Urinary bladder (tissue), 4 donors: ENCODE results near the gene MYO3B. TPM values are rescaled to one million over a fixed set of nuclear protein-coding genes. Genes with fewer than 3 reads are reported as not detected.
"Not testable (repeated sequence)": the region's sequence is repeated elsewhere in the genome, so short reads cannot be mapped to it uniquely, and the experiment has no call there.

Source experiments
- DNase-seq: peaks from one replicate; pipeline ENCODE4 v3.0.0-alpha.2; 2015; ENCODE audit errors: extremely low spot score
- H3K27ac ChIP-seq: one replicate; pipeline ENCODE4 v1.5.1; 2013; ENCODE audit warnings: low read depth, mild to moderate bottlenecking, moderate library complexity
- H3K36me3 ChIP-seq: one replicate; pipeline ENCODE4 v1.6.1; 2013; ENCODE audit warnings: mild to moderate bottlenecking, moderate library complexity; ENCODE audit not compliant: insufficient read depth
- H3K4me1 ChIP-seq: one replicate; pipeline ENCODE4 v1.6.1; 2013; ENCODE audit warnings: mild to moderate bottlenecking, moderate library complexity; ENCODE audit not compliant: insufficient read depth
- H3K4me3 ChIP-seq: one replicate; pipeline ENCODE4 v1.5.1; 2013; ENCODE audit warnings: low read depth, low read length
- WGBS: extraction: QIAGEN DNeasy Blood & Tissue Kit; methylation state at CpG from one replicate; pipeline ENCODE4 v1.1.7; 2013; 5-methylcytosine and 5-hydroxymethylcytosine counted together
- polyA plus RNA-seq: library from polyadenylated mRNA; stranded (reverse); fragments of 200-250 nt; gene quantifications from one replicate; pipeline ENCODE4 v1.2.3, GENCODE V29; 2013
- total RNA-seq: library from RNA; depleted of rRNA; stranded (reverse); fragments of >200 nt; gene quantifications from one replicate; pipeline ENCODE4 v1.2.3, GENCODE V29; 2014
- donor health status: healthy with polysubstance abuse.
- donor health status: healthy.

The MYO3B gene
- total and polyA plus RNA-seq, 2 donors: 0.44 to 2.8 TPM

DNA sequence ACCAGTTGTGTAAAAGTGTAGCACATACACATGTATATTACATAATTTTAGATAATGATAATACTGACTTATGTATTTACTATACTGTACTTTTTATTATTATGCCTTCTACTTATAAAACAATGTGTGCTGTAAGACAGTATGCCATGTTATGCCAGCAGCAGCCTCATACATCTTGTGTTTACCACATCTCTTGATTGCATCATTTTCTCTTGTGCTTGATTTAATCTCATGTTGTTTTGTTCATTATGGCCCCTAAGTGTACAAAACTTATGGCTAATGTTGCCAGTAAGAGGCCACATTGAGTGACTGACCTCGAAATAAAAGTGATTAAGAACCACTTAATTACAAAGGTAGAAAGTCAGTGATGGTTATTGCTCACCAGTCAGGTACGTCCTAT is 409.2 kb downstream of the MYO3B start:
- no peaks in the 10 kb centered on the region for H3K4me1 ChIP-seq
- WGBS: 84% methylated on average over 2 of the region's 2 CpGs
- no peaks in the 10 kb centered on the region for H3K36me3 ChIP-seq
- no peak for DNase-seq
- H3K4me3 ChIP-seq: no peak overlapping the region
- H3K27ac ChIP-seq: no peak overlapping the region

DNA sequence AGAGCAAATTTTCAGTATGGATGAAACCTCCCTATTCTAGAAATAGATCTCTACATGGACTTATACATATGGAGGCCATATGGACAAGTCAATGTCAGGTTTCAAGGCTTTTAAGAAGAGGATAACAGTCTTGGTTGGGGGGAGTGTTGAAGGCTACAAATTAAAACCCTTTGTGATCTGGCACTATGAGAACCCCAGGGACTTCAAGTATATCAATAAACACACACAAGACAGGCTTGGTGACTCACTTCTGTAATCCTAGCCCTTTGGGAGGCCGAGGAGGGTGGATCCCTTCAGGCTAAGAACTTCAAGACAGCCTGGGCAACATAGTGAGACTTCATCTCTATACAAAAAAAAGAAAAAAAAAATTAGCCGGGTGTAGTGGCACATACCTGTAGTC is 410.0 kb downstream of the MYO3B start:
- H3K27ac ChIP-seq: no peak overlapping the region
- DNase-seq: no peak
- H3K4me1 ChIP-seq: no peaks in the 10 kb centered on the region
- WGBS: 80% methylated on average over 2 of the region's 2 CpGs
- no peak overlapping the region for H3K4me3 ChIP-seq
- no peaks in the 10 kb centered on the region for H3K36me3 ChIP-seq

DNA sequence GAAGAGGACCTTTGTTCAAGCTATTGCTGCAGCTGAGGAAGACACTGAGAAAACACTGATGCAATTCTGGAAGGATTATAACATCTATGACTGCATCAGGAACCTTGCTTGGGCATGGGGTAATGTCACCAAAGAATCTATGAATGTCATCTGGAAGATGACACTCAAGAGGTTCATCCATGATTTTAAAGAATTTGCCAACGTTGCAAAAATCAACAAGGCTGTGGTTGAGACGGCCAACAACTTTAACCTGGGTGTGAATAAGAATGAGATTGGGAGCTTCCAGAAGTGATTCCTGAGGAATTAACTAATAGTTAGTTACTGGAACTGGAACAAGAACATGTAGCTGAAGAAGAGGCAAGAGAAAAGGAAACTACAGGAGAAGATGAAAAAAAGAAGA is 410.8 kb downstream of the MYO3B start:
- H3K27ac ChIP-seq: no peak overlapping the region

DNA sequence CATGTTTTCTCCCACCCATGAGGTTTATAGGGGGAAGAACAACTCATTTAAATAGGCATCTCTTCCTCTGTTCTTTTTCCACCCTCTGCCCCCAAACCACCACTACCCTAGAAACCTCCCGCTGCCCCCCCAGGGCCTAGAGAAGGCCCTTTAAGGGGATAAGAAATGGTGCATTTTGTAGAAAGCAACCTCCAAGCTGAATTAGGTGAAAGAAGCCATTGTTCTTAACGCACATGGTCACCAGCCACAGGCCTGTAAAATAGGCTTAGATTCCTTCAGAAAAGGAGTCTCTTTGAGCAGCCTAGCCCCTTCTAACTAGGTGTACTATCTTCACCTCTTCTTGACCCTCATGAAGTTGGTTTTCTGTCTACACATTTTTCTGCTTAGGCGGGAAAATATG is 418.6 kb downstream of the MYO3B start:
- WGBS: 95% methylated on average over 3 of the region's 3 CpGs
- no peak for DNase-seq
- Histone ChIP-seq H3K36me3 (no peaks in the 10 kb centered on the region), H3K4me1 (no peaks in the 10 kb centered on the region), H3K27ac (no peak overlapping the region), H3K4me3 (no peak overlapping the region)

More for the DNA sequence above, 410.8 kb downstream of the MYO3B start:
- H3K4me3 ChIP-seq: no peak overlapping the region
- DNase-seq: no peak
- H3K4me1 ChIP-seq: no peaks in the 10 kb centered on the region
- no peaks in the 10 kb centered on the region for H3K36me3 ChIP-seq
- 90% methylated on average over 2 of the region's 2 CpGs for WGBS

DNA sequence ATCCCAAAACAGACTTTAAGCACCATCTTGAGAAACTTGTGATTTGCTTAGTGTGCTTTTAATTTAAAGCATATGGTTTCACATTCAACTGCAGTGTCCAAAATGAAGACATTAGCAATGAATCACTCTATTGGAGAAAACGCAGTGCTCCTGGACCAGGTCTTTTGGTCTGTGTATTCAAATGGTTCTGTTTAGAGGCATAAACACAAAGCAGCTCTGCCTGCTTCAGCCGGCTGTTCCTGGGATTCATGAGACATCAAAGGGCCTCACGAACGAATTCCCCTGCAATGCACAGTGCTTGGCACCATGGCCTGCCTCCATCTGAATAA is 420.1 kb downstream of the MYO3B start:
- no peaks in the 10 kb centered on the region for H3K36me3 ChIP-seq
- H3K27ac ChIP-seq: no peak overlapping the region
- H3K4me1 ChIP-seq: no peaks in the 10 kb centered on the region
- WGBS: 34% methylated on average over 4 of the region's 4 CpGs
- DNase-seq: no peak
- no peak overlapping the region for H3K4me3 ChIP-seq

DNA sequence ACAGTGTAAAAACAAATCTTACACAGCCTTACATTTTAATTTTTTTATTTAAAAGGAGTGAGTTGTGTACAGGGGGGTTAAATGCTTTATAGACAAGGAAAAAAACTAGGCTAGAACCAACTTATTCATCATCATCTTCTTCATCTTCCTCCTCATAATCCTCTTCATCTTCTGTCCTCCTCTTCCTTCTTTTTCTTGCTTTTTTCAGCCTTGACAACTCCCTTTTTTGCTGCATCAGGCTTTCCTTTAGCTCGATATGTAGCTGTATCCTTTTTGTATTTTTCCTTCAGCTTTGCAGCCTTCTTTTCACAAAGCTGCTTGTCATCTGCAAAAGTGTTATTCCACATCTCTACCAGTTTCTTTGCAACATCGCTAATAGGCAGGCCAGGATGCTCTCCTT is 423.5 kb downstream of the MYO3B start:
- WGBS: 83% methylated on average over 2 of the region's 2 CpGs
- no peaks in the 10 kb centered on the region for H3K4me1 ChIP-seq
- no peaks in the 10 kb centered on the region for H3K36me3 ChIP-seq
- no peak for DNase-seq
- no peak overlapping the region for H3K27ac ChIP-seq
- H3K4me3 ChIP-seq: no peak overlapping the region

DNA sequence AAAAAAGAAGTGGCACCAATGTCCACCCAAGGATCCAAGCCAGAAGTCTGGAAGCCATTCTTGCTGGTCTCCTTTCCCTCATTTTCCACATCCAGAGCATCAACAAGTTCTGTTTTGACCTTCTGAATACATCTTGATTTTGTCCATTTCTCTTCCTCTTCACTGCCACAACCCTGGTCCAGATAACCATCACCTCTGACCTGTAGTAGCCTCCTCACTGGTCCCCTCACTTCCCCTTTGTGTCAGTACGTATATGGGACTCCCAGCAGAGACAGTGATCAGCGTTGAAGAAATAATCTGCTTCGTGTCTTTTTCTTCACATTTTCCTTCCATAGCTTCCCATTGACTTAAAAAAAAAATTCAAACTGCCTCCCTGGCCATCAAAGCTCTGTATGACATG is 427.9 kb downstream of the MYO3B start:
- no peaks in the 10 kb centered on the region for H3K4me1 ChIP-seq
- no peaks in the 10 kb centered on the region for H3K36me3 ChIP-seq
- WGBS: 91% methylated on average over 3 of the region's 3 CpGs
- H3K4me3 ChIP-seq: no peak overlapping the region
- no peak overlapping the region for H3K27ac ChIP-seq
- DNase-seq: no peak

DNA sequence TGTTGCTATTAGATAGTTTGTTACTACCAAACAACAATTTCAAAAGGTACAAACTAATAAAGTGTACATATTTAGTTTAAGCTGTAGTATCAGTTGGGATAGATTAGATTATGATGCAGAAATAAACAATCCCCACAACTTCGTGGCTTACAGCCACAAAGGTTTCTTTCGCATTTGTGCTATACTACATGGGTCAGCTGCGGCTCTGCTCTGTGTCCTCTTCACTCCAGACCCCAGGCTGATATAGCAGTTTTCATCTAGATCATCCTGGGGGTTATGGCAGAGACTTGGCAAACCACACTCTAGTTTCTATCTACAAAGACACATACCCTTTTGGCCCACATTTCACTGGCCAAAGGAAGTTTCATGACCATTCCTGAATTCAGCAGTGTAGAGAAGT is 429.2 kb downstream of the MYO3B start:
- Histone ChIP-seq H3K4me1 (no peaks in the 10 kb centered on the region), H3K4me3 (no peak overlapping the region), H3K36me3 (no peaks in the 10 kb centered on the region), H3K27ac (no peak overlapping the region)
- WGBS: 46% methylated on average over 3 of the region's 3 CpGs
- no peak for DNase-seq

DNA sequence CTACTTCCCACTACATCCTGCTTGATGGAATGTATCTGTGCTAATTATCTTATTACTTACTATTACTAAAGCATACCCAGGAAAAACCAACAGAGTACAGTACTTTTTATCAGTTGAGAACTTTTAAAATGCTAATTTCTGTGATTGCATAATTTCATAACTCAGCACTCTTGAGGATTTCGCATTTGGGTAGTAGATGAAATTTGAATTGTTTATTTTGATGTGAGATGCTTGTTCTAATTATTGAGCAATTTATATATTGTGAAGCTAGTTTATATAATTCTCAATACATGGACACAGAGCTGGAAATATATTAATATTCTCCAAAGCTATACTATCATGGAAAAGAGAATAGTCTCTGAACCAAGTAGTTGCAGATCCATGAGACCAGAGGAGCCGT is 432.7 kb downstream of the MYO3B start:
- WGBS: 83% methylated on average over 2 of the region's 2 CpGs

DNA sequence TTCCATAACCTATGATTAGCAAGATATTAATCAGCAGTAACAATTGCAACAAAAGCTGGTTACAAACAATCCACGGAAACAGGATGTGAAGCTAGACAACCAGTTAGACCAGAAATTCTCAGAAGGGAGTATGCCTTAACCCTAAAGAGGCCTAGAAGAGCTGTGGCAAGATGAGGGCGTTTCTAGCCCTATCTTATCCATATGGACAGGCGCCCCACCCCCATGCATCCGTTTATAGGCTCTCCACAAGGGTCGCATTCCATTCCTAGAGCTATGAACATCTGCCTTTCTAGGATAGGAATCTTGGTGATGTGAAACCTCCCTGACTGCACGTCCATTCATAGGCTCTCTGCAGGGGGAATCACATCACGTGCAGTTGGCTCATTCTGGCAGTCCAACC is 441.0 kb downstream of the MYO3B start:
- H3K36me3 ChIP-seq, H3K4me1 ChIP-seq, DNase-seq, H3K4me3 ChIP-seq, H3K27ac ChIP-seq: not testable (repeated sequence)
- WGBS: 87% methylated on average over 5 of the region's 7 CpGs

More for the DNA sequence above, 432.7 kb downstream of the MYO3B start:
- no peaks in the 10 kb centered on the region for H3K36me3 ChIP-seq
- no peak overlapping the region for H3K4me3 ChIP-seq
- H3K4me1 ChIP-seq: no peaks in the 10 kb centered on the region
- H3K27ac ChIP-seq: no peak overlapping the region
- no peak for DNase-seq

DNA sequence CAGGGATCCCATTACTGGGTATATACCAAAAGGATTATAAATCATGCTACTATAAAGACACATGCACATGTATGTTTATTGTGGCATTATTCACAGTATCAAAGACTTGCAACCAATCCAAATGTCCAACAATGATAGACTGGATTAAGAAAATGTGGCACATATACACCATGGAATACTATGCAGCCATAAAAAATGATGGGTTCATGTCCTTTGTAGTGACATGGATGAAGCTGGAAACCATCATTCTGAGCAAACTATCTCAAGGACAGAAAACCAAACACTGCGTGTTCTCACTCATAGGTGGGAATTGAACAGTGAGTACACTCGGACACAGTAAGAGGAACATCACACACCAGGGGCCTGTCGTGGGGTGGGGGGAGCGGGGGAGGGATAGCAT is 457.1 kb downstream of the MYO3B start:
- H3K27ac ChIP-seq, H3K4me3 ChIP-seq, H3K36me3 ChIP-seq, H3K4me1 ChIP-seq, DNase-seq: not testable (repeated sequence)
- 94% methylated on average over 4 of the region's 4 CpGs for WGBS

DNA sequence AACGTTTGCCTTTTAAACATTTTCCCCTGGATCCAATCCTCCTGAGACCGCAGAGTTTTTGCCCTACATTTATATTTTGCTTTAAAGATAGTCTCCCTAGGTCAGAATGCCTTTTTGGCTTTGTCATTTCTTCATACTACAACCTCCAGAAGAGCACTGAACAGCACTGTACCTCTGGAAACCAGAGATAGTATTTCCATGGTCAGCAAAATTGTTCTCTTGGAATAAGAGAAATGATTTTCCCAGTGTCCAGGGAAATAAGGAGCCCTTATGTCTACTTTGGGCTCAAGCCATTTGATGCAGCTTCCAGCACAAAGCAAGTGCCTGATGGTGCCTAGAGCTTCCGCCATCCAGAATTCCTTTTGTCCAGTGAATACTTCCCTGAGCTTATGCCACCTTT is 461.7 kb downstream of the MYO3B start:
- no peak overlapping the region for H3K4me3 ChIP-seq
- 79% methylated on average over 3 of the region's 3 CpGs for WGBS
- no peak for DNase-seq

DNA sequence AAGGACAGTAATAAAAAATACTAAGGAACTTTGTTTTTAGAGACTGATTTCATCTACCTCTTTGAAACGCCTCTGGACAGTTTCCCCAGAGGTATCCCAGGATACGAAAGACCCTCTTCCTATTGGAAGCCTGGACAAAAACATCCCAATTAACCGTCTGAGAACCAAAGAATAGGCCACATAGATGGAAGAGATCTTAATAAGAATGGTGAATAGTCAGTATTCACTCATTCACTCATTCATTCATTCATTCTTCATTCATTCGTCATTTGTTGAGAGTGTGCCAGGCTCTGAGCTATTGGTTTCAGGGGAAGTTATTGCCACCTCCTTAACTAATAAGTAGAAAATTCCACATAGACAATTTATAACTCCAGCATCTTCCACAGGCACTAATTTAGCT is 464.0 kb downstream of the MYO3B start:
- Histone ChIP-seq H3K36me3 (no peaks in the 10 kb centered on the region), H3K27ac (no peak overlapping the region), H3K4me3 (no peak overlapping the region), H3K4me1 (no peaks in the 10 kb centered on the region)
- DNase-seq: no peak
- WGBS: 92% methylated on average over 4 of the region's 4 CpGs

More for the DNA sequence above, 461.7 kb downstream of the MYO3B start:
- no peaks in the 10 kb centered on the region for H3K36me3 ChIP-seq
- no peak overlapping the region for H3K27ac ChIP-seq
- H3K4me1 ChIP-seq: no peaks in the 10 kb centered on the region

DNA sequence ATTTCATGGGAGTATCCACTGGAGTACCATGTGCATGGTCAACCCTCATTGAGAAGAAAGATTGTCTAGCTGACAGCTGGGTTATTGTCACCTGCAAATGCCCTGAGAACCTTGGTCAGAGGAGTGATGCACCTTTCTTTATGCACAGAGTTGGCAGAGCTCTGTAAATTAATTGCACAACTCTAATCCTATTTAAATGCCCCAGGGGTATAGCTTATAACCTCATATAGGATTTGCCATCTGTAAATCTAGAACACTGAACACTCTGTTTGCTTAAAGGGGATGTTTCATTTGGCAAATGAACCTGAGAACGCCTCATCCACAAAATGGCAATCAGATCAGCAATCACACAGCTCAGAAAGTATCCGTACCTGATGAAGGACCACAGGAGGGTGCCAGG is 465.4 kb downstream of the MYO3B start:
- no peak for DNase-seq
- WGBS: 94% methylated on average over 2 of the region's 2 CpGs
- Histone ChIP-seq H3K27ac (no peak overlapping the region), H3K4me3 (no peak overlapping the region), H3K36me3 (no peaks in the 10 kb centered on the region), H3K4me1 (no peaks in the 10 kb centered on the region)

DNA sequence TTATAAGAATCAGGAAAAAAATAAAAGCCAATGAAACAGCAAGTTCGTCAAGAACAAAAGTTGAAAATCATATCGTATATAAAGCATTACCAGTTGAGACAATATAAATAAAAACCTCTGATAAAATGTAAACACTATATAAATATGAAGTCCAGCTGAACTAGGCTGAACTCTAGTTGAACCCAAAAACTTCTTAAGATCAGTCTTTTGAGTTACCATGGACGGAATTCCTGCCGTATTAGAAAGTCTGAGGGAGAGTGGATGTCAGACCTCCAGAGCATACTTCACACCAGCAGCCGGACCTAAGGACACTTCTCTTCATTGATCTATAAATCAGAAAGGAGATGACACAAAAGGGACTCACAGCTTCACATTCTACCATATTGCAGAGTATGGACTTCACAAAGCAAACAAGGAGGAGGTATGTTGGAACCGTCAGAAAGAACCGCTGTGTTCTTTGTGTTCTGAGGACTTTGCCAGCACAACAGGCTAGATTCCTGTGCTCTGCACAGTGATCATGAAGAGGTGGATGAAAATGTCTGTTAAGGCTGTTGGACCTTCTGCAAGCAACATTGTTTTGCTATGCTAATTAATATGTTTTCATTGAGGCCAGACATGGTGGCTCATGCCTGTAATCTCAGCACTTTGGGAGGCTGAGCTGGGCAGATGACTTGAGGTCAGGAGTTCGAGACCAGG is 469.9 kb downstream of the MYO3B start:
- Histone ChIP-seq H3K27ac (no peak overlapping the region), H3K4me1 (no peaks in the 10 kb centered on the region), H3K4me3 (no peak overlapping the region), H3K36me3 (no peaks in the 10 kb centered on the region)
- 45% methylated on average over 8 of the region's 8 CpGs for WGBS
- no peak for DNase-seq
